ENCODE results near the gene MT1E.

DNA sequence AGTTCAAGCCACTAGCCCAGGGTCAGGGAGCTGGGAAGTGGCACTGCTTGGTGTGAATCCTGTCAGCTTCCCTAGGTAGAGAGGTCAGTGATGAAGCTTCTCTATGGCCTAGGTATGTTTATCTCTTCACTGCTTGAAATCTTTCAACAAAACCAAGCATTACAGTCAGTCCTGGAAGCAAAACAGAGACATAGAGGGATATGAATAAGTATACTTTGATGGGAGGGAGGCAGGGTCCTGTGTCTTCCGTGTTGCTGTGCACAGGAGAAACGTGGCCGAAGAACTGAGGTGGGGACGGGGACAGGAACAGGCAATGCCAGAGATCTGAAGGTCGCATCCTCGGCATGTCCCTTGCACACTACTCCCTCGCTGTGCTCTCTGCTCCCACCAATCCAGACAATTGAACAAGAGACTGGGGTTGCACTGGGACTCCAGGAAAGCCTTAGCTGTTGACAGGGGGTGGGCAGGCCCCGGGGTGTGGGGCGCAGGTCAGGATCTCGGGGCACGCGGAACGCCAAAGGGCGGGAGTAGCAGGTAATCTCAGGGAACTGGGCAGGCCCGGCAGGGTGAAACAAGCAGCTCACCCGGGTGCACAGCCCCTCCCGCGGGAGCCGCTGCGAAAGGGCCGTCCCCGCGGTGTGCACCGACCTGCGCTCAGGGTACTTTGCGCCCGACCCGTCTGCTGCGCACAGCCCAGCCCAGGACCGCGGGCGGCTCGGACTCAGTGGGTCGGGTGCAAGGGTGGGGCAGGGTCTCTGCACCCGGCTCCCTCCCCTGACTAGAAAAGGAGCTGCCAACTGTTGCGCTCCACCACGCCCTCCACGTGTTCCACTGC, 43.6 kb downstream of the MT1E start, which contains the start of gene MT1H:
- TF ChIP-seq, protein P1, sequence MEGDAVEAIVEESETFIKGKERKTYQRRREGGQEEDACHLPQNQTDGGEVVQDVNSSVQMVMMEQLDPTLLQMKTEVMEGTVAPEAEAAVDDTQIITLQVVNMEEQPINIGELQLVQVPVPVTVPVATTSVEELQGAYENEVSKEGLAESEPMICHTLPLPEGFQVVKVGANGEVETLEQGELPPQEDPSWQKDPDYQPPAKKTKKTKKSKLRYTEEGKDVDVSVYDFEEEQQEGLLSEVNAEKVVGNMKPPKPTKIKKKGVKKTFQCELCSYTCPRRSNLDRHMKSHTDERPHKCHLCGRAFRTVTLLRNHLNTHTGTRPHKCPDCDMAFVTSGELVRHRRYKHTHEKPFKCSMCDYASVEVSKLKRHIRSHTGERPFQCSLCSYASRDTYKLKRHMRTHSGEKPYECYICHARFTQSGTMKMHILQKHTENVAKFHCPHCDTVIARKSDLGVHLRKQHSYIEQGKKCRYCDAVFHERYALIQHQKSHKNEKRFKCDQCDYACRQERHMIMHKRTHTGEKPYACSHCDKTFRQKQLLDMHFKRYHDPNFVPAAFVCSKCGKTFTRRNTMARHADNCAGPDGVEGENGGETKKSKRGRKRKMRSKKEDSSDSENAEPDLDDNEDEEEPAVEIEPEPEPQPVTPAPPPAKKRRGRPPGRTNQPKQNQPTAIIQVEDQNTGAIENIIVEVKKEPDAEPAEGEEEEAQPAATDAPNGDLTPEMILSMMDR (IDR thresholded peaks at IDR 0.05) = no peak
- TF ChIP-seq, protein P2, sequence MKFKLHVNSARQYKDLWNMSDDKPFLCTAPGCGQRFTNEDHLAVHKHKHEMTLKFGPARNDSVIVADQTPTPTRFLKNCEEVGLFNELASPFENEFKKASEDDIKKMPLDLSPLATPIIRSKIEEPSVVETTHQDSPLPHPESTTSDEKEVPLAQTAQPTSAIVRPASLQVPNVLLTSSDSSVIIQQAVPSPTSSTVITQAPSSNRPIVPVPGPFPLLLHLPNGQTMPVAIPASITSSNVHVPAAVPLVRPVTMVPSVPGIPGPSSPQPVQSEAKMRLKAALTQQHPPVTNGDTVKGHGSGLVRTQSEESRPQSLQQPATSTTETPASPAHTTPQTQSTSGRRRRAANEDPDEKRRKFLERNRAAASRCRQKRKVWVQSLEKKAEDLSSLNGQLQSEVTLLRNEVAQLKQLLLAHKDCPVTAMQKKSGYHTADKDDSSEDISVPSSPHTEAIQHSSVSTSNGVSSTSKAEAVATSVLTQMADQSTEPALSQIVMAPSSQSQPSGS (CRISPR knock-in tag; IDR thresholded peaks at IDR 0.05; ENCODE audit: borderline replicate concordance, low read depth) = no peak
- no peak for TF ChIP-seq MYBL2 (CRISPR knock-in tag; IDR thresholded peaks at IDR 0.05)
- no peak for TF ChIP-seq GABPB1 (CRISPR knock-in tag; IDR thresholded peaks at IDR 0.05)
- no peak for TF ChIP-seq ZNF263 (CRISPR knock-in tag; IDR thresholded peaks at IDR 0.05; ENCODE audit: low read depth)
- TF ChIP-seq, protein P3, sequence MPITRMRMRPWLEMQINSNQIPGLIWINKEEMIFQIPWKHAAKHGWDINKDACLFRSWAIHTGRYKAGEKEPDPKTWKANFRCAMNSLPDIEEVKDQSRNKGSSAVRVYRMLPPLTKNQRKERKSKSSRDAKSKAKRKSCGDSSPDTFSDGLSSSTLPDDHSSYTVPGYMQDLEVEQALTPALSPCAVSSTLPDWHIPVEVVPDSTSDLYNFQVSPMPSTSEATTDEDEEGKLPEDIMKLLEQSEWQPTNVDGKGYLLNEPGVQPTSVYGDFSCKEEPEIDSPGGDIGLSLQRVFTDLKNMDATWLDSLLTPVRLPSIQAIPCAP (CRISPR knock-in tag; IDR thresholded peaks at IDR 0.05) = no peak
- no peak for TF ChIP-seq RELA (CRISPR knock-in tag; IDR thresholded peaks at IDR 0.05; ENCODE audit: borderline replicate concordance)
- TF ChIP-seq ZNF416 (CRISPR knock-in tag; IDR thresholded peaks at IDR 0.05) = no peak
- no peak for TF ChIP-seq ETV6 (CRISPR knock-in tag; IDR thresholded peaks at IDR 0.05)
- TF ChIP-seq, protein P4, sequence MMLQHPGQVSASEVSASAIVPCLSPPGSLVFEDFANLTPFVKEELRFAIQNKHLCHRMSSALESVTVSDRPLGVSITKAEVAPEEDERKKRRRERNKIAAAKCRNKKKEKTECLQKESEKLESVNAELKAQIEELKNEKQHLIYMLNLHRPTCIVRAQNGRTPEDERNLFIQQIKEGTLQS (CRISPR knock-in tag; conservative IDR thresholded peaks at IDR 0.05) = no peak
- no peak for TF ChIP-seq CREB1 (CRISPR knock-in tag; IDR thresholded peaks at IDR 0.05)
- TF ChIP-seq KAT7 (CRISPR knock-in tag; IDR thresholded peaks at IDR 0.05; ENCODE audit: borderline replicate concordance) = no peak
- TF ChIP-seq ESRRA (CRISPR knock-in tag; IDR thresholded peaks at IDR 0.05; ENCODE audit: borderline replicate concordance) = no peak

All from WTC11 (cell line).